T-helper 17 cell (primary cell): Measurements from ENCODE around the gene C4BPA. TPM values are rescaled to one million over a fixed set of nuclear protein-coding genes. Genes with fewer than 3 reads are reported as not detected.

Experiments
- ATAC-seq: fragments of 150-1000 bp; cut with Tn5 transposase; 2 replicates; pipeline ENCODE4 v1.10.0; 2021; ENCODE audit warnings: mild to moderate bottlenecking, moderate library complexity
- DNase-seq, 3 donors: peaks; one replicate each; pipeline versions ENCODE4 v3.0.0 to v3.0.0-alpha.2; 2020 to 2021
- H3K9me3 ChIP-seq: one replicate; pipeline ENCODE4 v1.7.0; 2013; ENCODE audit warnings: low read length, mild to moderate bottlenecking; ENCODE audit not compliant: control insufficient read depth, poor library complexity, severe bottlenecking
- H3K27ac Mint-ChIP-seq: one replicate; pipeline ENCODE4 v1.8.0; 2022; ENCODE audit warnings: mild to moderate bottlenecking, moderate library complexity, mixed read lengths
- H3K27me3 Mint-ChIP-seq: one replicate; pipeline ENCODE4 v1.8.0; 2022; ENCODE audit warnings: mixed read lengths
- H3K36me3 Mint-ChIP-seq: one replicate; pipeline ENCODE4 v1.8.0; 2022; ENCODE audit warnings: low read depth, mixed read lengths
- H3K4me1 Mint-ChIP-seq: one replicate; pipeline ENCODE4 v1.8.0; 2022; ENCODE audit warnings: mild to moderate bottlenecking, mixed read lengths
- H3K4me3 Mint-ChIP-seq: one replicate; pipeline ENCODE4 v1.8.0; 2022; ENCODE audit warnings: mild to moderate bottlenecking, moderate library complexity, mixed read lengths
- total RNA-seq, 4 donors: library from RNA in 2 of 4; stranded (reverse) in 2 of 4; gene quantifications; one replicate each; pipeline ENCODE4 v1.2.3 and lab custom pipeline; 2022 to 2026

The C4BPA gene
- total RNA-seq, 2 donors from 2014 or later, result 0.12 TPM; not detected in 1

GRCh38 chr1:207102659-207103058, 1.4 kb upstream of the C4BPA start:
- Mint-ChIP-seq H3K4me3 (no peak overlapping the region), H3K27me3 (peaks cover 53% of the 10 kb centered on the region), H3K4me1 (peaks cover 4% of the 10 kb centered on the region), H3K36me3 (peaks cover 2% of the 10 kb centered on the region), H3K27ac (no peak overlapping the region)
- H3K9me3 ChIP-seq, result no peaks in the 10 kb centered on the region
- no peak for ATAC-seq
- no peak for DNase-seq

GRCh38 chr1:207109004-207109403, 5.0 kb downstream of the C4BPA start:
- no peaks in the 10 kb centered on the region for H3K9me3 ChIP-seq
- Mint-ChIP-seq H3K27ac (no peak overlapping the region), H3K4me3 (no peak overlapping the region), H3K36me3 (peaks cover 2% of the 10 kb centered on the region), H3K4me1 (peaks cover 2% of the 10 kb centered on the region), H3K27me3 (peaks cover 52% of the 10 kb centered on the region)
- no peak for ATAC-seq
- DNase-seq, result no peak

GRCh38 chr1:207112616-207113296, 8.7 kb downstream of the C4BPA start:
- H3K9me3 ChIP-seq, result no peaks in the 10 kb centered on the region
- ATAC-seq, result no peak

GRCh38 chr1:207115269-207115668, 11.2 kb downstream of the C4BPA start:
- ATAC-seq, result no peak

More at GRCh38 chr1:207112616-207113296, 8.7 kb downstream of the C4BPA start:
- H3K36me3 Mint-ChIP-seq, result no peaks in the 10 kb centered on the region
- H3K27ac Mint-ChIP-seq, result no peak overlapping the region
- H3K4me1 Mint-ChIP-seq, result peaks cover 2% of the 10 kb centered on the region
- H3K27me3 Mint-ChIP-seq, result peaks cover 27% of the 10 kb centered on the region
- no peak overlapping the region for H3K4me3 Mint-ChIP-seq
- no peak for DNase-seq

GRCh38 chr1:207124389-207124788, 20.4 kb downstream of the C4BPA start:
- peaks cover 5% of the 10 kb centered on the region for H3K9me3 ChIP-seq
- Mint-ChIP-seq H3K27ac (no peak overlapping the region), H3K4me3 (no peak overlapping the region), H3K36me3 (peaks cover 2% of the 10 kb centered on the region), H3K4me1 (no peaks in the 10 kb centered on the region), H3K27me3 (peaks cover 6% of the 10 kb centered on the region)
- DNase-seq, result no peak
- no peak for ATAC-seq

More at GRCh38 chr1:207115269-207115668, 11.2 kb downstream of the C4BPA start:
- Mint-ChIP-seq H3K4me3 (no peak overlapping the region), H3K27me3 (peaks cover 11% of the 10 kb centered on the region), H3K4me1 (no peaks in the 10 kb centered on the region), H3K27ac (no peak overlapping the region), H3K36me3 (no peaks in the 10 kb centered on the region)
- H3K9me3 ChIP-seq, result no peaks in the 10 kb centered on the region
- no peak for DNase-seq

- Mint-ChIP-seq H3K27ac (no peak overlapping the region), H3K36me3 (no peaks in the 10 kb centered on the region), H3K27me3 (peaks cover 6% of the 10 kb centered on the region), H3K4me3 (no peak overlapping the region), H3K4me1 (no peaks in the 10 kb centered on the region)
- no peak for ATAC-seq
- DNase-seq, result no peak
- peaks cover 5% of the 10 kb centered on the region for H3K9me3 ChIP-seq
Measured at GRCh38 chr1:207128336-207128921, 24.4 kb downstream of the C4BPA start.

GRCh38 chr1:207129053-207129452, 25.0 kb downstream of the C4BPA start:
- Mint-ChIP-seq H3K36me3 (no peaks in the 10 kb centered on the region), H3K27ac (no peak overlapping the region), H3K4me1 (no peaks in the 10 kb centered on the region), H3K27me3 (peaks cover 4% of the 10 kb centered on the region), H3K4me3 (no peak overlapping the region)
- peaks cover 5% of the 10 kb centered on the region for H3K9me3 ChIP-seq
- DNase-seq, result no peak
- no peak for ATAC-seq

- H3K4me1 Mint-ChIP-seq, result no peaks in the 10 kb centered on the region
- no peak for DNase-seq
- ATAC-seq, result no peak
- no peak overlapping the region for H3K27ac Mint-ChIP-seq
- H3K27me3 Mint-ChIP-seq, result no peaks in the 10 kb centered on the region
- no peaks in the 10 kb centered on the region for H3K36me3 Mint-ChIP-seq
- H3K4me3 Mint-ChIP-seq, result no peak overlapping the region
- peaks cover 5% of the 10 kb centered on the region for H3K9me3 ChIP-seq
Measured at GRCh38 chr1:207130252-207131036, 26.4 kb downstream of the C4BPA start.

GRCh38 chr1:207131163-207131562, 27.1 kb downstream of the C4BPA start:
- Mint-ChIP-seq H3K27ac (no peak overlapping the region), H3K36me3 (no peaks in the 10 kb centered on the region), H3K4me3 (no peak overlapping the region), H3K27me3 (no peaks in the 10 kb centered on the region), H3K4me1 (no peaks in the 10 kb centered on the region)
- peaks cover 5% of the 10 kb centered on the region for H3K9me3 ChIP-seq
- no peak for DNase-seq
- ATAC-seq, result no peak

GRCh38 chr1:207134581-207134980, 30.5 kb downstream of the C4BPA start:
- H3K9me3 ChIP-seq, result no peaks in the 10 kb centered on the region
- no peak overlapping the region for H3K27ac Mint-ChIP-seq
- H3K36me3 Mint-ChIP-seq, result no peaks in the 10 kb centered on the region
- no peaks in the 10 kb centered on the region for H3K4me1 Mint-ChIP-seq
- no peaks in the 10 kb centered on the region for H3K27me3 Mint-ChIP-seq
- no peak overlapping the region for H3K4me3 Mint-ChIP-seq
- no peak for ATAC-seq
- no peak for DNase-seq

- H3K27ac Mint-ChIP-seq, result no peak overlapping the region
- no peaks in the 10 kb centered on the region for H3K9me3 ChIP-seq
- ATAC-seq, result no peak
- H3K27me3 Mint-ChIP-seq, result peaks cover 5% of the 10 kb centered on the region
- DNase-seq, result no peak
- H3K4me3 Mint-ChIP-seq, result no peak overlapping the region
- H3K4me1 Mint-ChIP-seq, result no peaks in the 10 kb centered on the region
- no peaks in the 10 kb centered on the region for H3K36me3 Mint-ChIP-seq
Measured at GRCh38 chr1:207139616-207140015, 35.6 kb downstream of the C4BPA start.

GRCh38 chr1:207140536-207140935, 36.5 kb downstream of the C4BPA start:
- ATAC-seq, result no peak

GRCh38 chr1:207145401-207146058, 41.5 kb downstream of the C4BPA start:
- Mint-ChIP-seq H3K27me3 (peaks cover 12% of the 10 kb centered on the region), H3K4me1 (no peaks in the 10 kb centered on the region), H3K4me3 (no peak overlapping the region), H3K36me3 (peaks cover 5% of the 10 kb centered on the region), H3K27ac (no peak overlapping the region)
- H3K9me3 ChIP-seq, result no peaks in the 10 kb centered on the region
- no peak for DNase-seq
- ATAC-seq, result no peak

More at GRCh38 chr1:207140536-207140935, 36.5 kb downstream of the C4BPA start:
- H3K4me3 Mint-ChIP-seq, result no peak overlapping the region
- no peak overlapping the region for H3K27ac Mint-ChIP-seq
- peaks cover 10% of the 10 kb centered on the region for H3K27me3 Mint-ChIP-seq
- H3K4me1 Mint-ChIP-seq, result no peaks in the 10 kb centered on the region
- H3K9me3 ChIP-seq, result no peaks in the 10 kb centered on the region
- DNase-seq, result no peak
- no peaks in the 10 kb centered on the region for H3K36me3 Mint-ChIP-seq
